Measurements from ENCODE around the gene CHRNA9.

CHRNA9 gene

GRCh38 chr4:40402556-40402955, 67.4 kb downstream of the CHRNA9 start:
- DNase-seq (ENCODE audit: low spot score): no peak
- Histone ChIP-seq H3K4me3 (no peak overlapping the region), H3K27ac (no peak overlapping the region)
- TF ChIP-seq CTCF (IDR thresholded peaks at IDR 0.05): no peak

GRCh38 chr4:40403081-40403480, 67.9 kb downstream of the CHRNA9 start:
- Histone ChIP-seq H3K4me3 (no peak overlapping the region), H3K27ac (no peak overlapping the region)
- no peak for TF ChIP-seq CTCF (IDR thresholded peaks at IDR 0.05)
- DNase-seq (ENCODE audit: low spot score): no peak
